OCI-LY7 (cell line): ENCODE results near the gene HEATR9. TPM values are rescaled to one million over a fixed set of nuclear protein-coding genes. Genes with fewer than 3 reads are reported as not detected.

ENCODE experiments used
- BruUV-seq: library from RNA; stranded (reverse); fragments of 400-500 nt; replicated peaks from 2 replicates; lab custom pipeline; 2021; lab: Mats Ljungman, UMichigan
- CTCF ChIA-PET: fragments of 300-600 bp; sonication (Branson Sonifier 250); formaldehyde crosslinking; loops from one replicate; lab custom pipeline; 2022; ENCODE audit warnings: antibody characterized with exemption; ENCODE audit not compliant: unreplicated experiment; lab: Charles Lee
- POLR2A ChIA-PET: fragments of 300-600 bp; sonication (Branson Sonifier 250); formaldehyde crosslinking; loops from one replicate; lab custom pipeline; 2022; ENCODE audit warnings: antibody characterized with exemption; lab: Charles Lee
- DNase-seq: peaks from one replicate; pipeline ENCODE4 v3.0.0-alpha.2; 2015; ENCODE audit warnings: low spot score
- H2AFZ ChIP-seq: fragments of 200-600 bp; sonication (generic), shearing (Covaris generic); 2 replicates; pipeline ENCODE4 v1.6.1; 2014; ENCODE audit warnings: mild to moderate bottlenecking, antibody characterized with exemption, low read length, moderate library complexity
- H3K27ac ChIP-seq: fragments of 200-600 bp; sonication (generic); 2 replicates; pipeline ENCODE4 v1.5.1; 2014; ENCODE audit warnings: mixed run types, low read depth, mild to moderate bottlenecking, moderate library complexity, low read length, inconsistent platforms; ENCODE audit not compliant: poor library complexity, severe bottlenecking
- H3K36me3 ChIP-seq: fragments of 200-600 bp; sonication (generic); 2 replicates; pipeline ENCODE4 v1.6.1; 2014; ENCODE audit warnings: mild to moderate bottlenecking, antibody characterized with exemption, low read length, moderate library complexity, mixed read lengths; ENCODE audit not compliant: insufficient read depth
- H3K4me1 ChIP-seq: fragments of 200-600 bp; sonication (generic); 2 replicates; pipeline ENCODE4 v1.5.1; 2014; ENCODE audit warnings: mild to moderate bottlenecking, low read length; ENCODE audit not compliant: insufficient read depth, poor library complexity, severe bottlenecking
- H3K4me2 ChIP-seq: fragments of 200-600 bp; sonication (generic); 2 replicates; pipeline ENCODE4 v1.6.1; 2014; ENCODE audit warnings: mild to moderate bottlenecking, low read length
- H3K4me3 ChIP-seq: fragments of 200-600 bp; sonication (generic); 2 replicates; pipeline ENCODE4 v1.5.1; 2014; ENCODE audit warnings: mild to moderate bottlenecking, low read depth, low read length; ENCODE audit not compliant: poor library complexity, severe bottlenecking
- H3K79me2 ChIP-seq: fragments of 200-600 bp; sonication (generic); 2 replicates; pipeline ENCODE4 v1.6.1; 2016; ENCODE audit warnings: low read depth, mild to moderate bottlenecking, low read length, moderate library complexity, mixed read lengths; ENCODE audit not compliant: insufficient read depth
- H3K9me2 ChIP-seq: fragments of 200-600 bp; sonication (generic); 2 replicates; pipeline ENCODE4 v1.6.1; 2016; ENCODE audit warnings: mild to moderate bottlenecking, low read length, mixed read lengths; ENCODE audit not compliant: insufficient read depth
- H3K9me3 ChIP-seq: fragments of 200-600 bp; sonication (generic); 2 replicates; pipeline ENCODE4 v1.6.1; 2014; ENCODE audit warnings: mild to moderate bottlenecking, mixed run types, low read length, mixed read lengths
- H4K20me1 ChIP-seq: fragments of 200-600 bp; sonication (generic); 2 replicates; pipeline ENCODE4 v1.6.1; 2014; ENCODE audit warnings: mild to moderate bottlenecking, antibody characterized with exemption, low read length, moderate library complexity, mixed read lengths; ENCODE audit not compliant: insufficient read depth
- CTCF ChIP-seq: fragments of 200-600 bp; sonication (generic); conservative IDR thresholded peaks from 2 replicates; pipeline ENCODE4 v1.5.1; 2014; ENCODE audit warnings: mild to moderate bottlenecking, antibody characterized with exemption, low read length, moderate library complexity, mixed read lengths
- EZH2phosphoT487 ChIP-seq: fragments of 200-600 bp; sonication (generic); IDR thresholded peaks from 2 replicates; pipeline ENCODE4 v1.6.1; 2018; ENCODE audit warnings: low read depth, borderline replicate concordance, mild to moderate bottlenecking, mixed run types, antibody characterized with exemption, low read length, moderate library complexity, mixed read lengths
- intact Hi-C: fragments of 100-400 bp; cut with micrococcal nuclease; formaldehyde crosslinking; loops from one replicate; pipeline ENCODE4 v1.10.0; 2022; ENCODE audit not compliant: unreplicated experiment
- total RNA-seq, 2 experiments: library from RNA; depleted of rRNA in 1 of 2; stranded (reverse); fragments of >200 nt in 1 of 2; shearing (Covaris generic) in 1 of 2; gene quantifications; 2 replicates each; pipeline ENCODE4 v1.2.3, GENCODE V29; 2014 to 2022

Gene HEATR9
- total RNA-seq, 2 experiments from 2014 or later: not detected

- H3K4me3 ChIP-seq: no peak overlapping the region
- H3K27ac ChIP-seq: no peak overlapping the region
- H4K20me1 ChIP-seq: no peaks in the 10 kb centered on the region
- no peak overlapping the region for H2AFZ ChIP-seq
- no peak for DNase-seq
- no peaks in the 10 kb centered on the region for H3K4me1 ChIP-seq
- H3K36me3 ChIP-seq: no peaks in the 10 kb centered on the region
- TF ChIP-seq EZH2phosphoT487: no peak
- TF ChIP-seq CTCF: no peak
- intact Hi-C loops: no loop called here
- no peaks in the 10 kb centered on the region for H3K79me2 ChIP-seq
- CTCF ChIA-PET: no interaction called here
- no peaks in the 10 kb centered on the region for H3K9me2 ChIP-seq
- H3K9me3 ChIP-seq: no peaks in the 10 kb centered on the region
- BruUV-seq: no TSS peak
- POLR2A ChIA-PET: interaction anchor here (1.6 kb wide), 1 partner anchor 12 kb away, joined by 9 read pairs; no protein-coding TSS in a partner anchor
- no peak overlapping the region for H3K4me2 ChIP-seq
Observed at GRCh38 chr17:35915153-35915964, 46.7 kb upstream of the HEATR9 start.

GRCh38 chr17:35914354-35914753 is 45.7 kb upstream of the HEATR9 start:
- Histone ChIP-seq H3K4me3 (no peak overlapping the region), H2AFZ (no peak overlapping the region), H3K4me1 (no peaks in the 10 kb centered on the region), H3K27ac (no peak overlapping the region), H3K36me3 (no peaks in the 10 kb centered on the region), H3K9me3 (no peaks in the 10 kb centered on the region), H3K79me2 (no peaks in the 10 kb centered on the region), H3K9me2 (no peaks in the 10 kb centered on the region), H3K4me2 (no peak overlapping the region), H4K20me1 (no peaks in the 10 kb centered on the region)
- ChIA-PET CTCF (no interaction called here), POLR2A (interaction anchor here (1.6 kb wide), 1 partner anchor 13 kb away, joined by 9 read pairs; no protein-coding TSS in a partner anchor)
- no peak for DNase-seq
- TF ChIP-seq CTCF (no peak), EZH2phosphoT487 (no peak)
- intact Hi-C loops: no loop called here
- no TSS peak for BruUV-seq

- ChIA-PET POLR2A (interaction anchor here (1.6 kb wide), 1 partner anchor 14 kb away, joined by 9 read pairs; no protein-coding TSS in a partner anchor), CTCF (no interaction called here)
- H3K4me1 ChIP-seq: no peaks in the 10 kb centered on the region
- TF ChIP-seq CTCF (no peak), EZH2phosphoT487 (no peak)
- no peak overlapping the region for H3K4me2 ChIP-seq
- intact Hi-C loops: no loop called here
- H3K4me3 ChIP-seq: no peak overlapping the region
- no peaks in the 10 kb centered on the region for H3K79me2 ChIP-seq
- no peak overlapping the region for H2AFZ ChIP-seq
- H3K36me3 ChIP-seq: no peaks in the 10 kb centered on the region
- H4K20me1 ChIP-seq: no peaks in the 10 kb centered on the region
- BruUV-seq: no TSS peak
- H3K9me3 ChIP-seq: no peaks in the 10 kb centered on the region
- no peak overlapping the region for H3K27ac ChIP-seq
- H3K9me2 ChIP-seq: no peaks in the 10 kb centered on the region
- DNase-seq: no peak
Observed at GRCh38 chr17:35913609-35914008, 44.9 kb upstream of the HEATR9 start.
